Panc1 (cell line): Measurements from ENCODE around the gene CHN1. TPM values are rescaled to one million over a fixed set of nuclear protein-coding genes. Genes with fewer than 3 reads are reported as not detected.

Source experiments
- ATAC-seq: fragments of 200-7000 bp; cut with Tn5 transposase; 2 replicates; pipeline ENCODE4 v1.9.1; 2020; ENCODE audit warnings: mild to moderate bottlenecking, moderate library complexity
- BruUV-seq: library from RNA; stranded (reverse); fragments of 400-500 nt; replicated peaks from 2 replicates; lab custom pipeline; 2021; lab: Mats Ljungman, UMichigan
- CTCF ChIA-PET: fragments of 300-600 bp; sonication (Branson Sonifier 250); formaldehyde crosslinking; loops from one replicate; lab custom pipeline; 2022; ENCODE audit warnings: antibody characterized with exemption; lab: Charles Lee
- POLR2A ChIA-PET: fragments of 300-600 bp; sonication (Branson Sonifier 250); formaldehyde crosslinking; loops from one replicate; lab custom pipeline; 2022; ENCODE audit warnings: antibody characterized with exemption; lab: Charles Lee
- DNase-seq: peaks from one replicate; pipeline ENCODE4 v3.0.0-alpha.2; 2010; ENCODE audit warnings: low read depth, low spot score
- H3K27ac ChIP-seq: 2 replicates; pipeline ENCODE4 v1.5.1; 2011; ENCODE audit warnings: mild to moderate bottlenecking, low read length, inconsistent platforms
- H3K27me3 ChIP-seq: fragments of 200-500 bp; sonication (Bioruptor generic); 2 replicates; pipeline ENCODE4 v1.6.0; 2014; ENCODE audit warnings: low read length, inconsistent platforms; ENCODE audit not compliant: control insufficient read depth, insufficient read depth
- H3K36me3 ChIP-seq: fragments of 200-500 bp; sonication (Bioruptor generic); 2 replicates; pipeline ENCODE4 v1.5.1; 2014; ENCODE audit warnings: inconsistent platforms, mild to moderate bottlenecking, low read length, moderate library complexity; ENCODE audit not compliant: control insufficient read depth, insufficient read depth
- H3K4me1 ChIP-seq: 2 replicates; pipeline ENCODE4 v1.5.1; 2011; ENCODE audit warnings: inconsistent platforms, mild to moderate bottlenecking, low read length, moderate library complexity; ENCODE audit not compliant: control insufficient read depth, insufficient read depth
- H3K4me3 ChIP-seq, 2 experiments: 2 replicates each; pipeline ENCODE4 v1.5.1; 2011 to 2012; ENCODE audit warnings: low read depth in 2 of 2, low read length in 2 of 2, mild to moderate bottlenecking in 2 of 2, inconsistent platforms in 1 of 2, moderate library complexity in 1 of 2
- H3K9me3 ChIP-seq: fragments of 200-500 bp; sonication (Bioruptor generic); 2 replicates; pipeline ENCODE4 v1.5.1; 2014; ENCODE audit warnings: low read depth, mild to moderate bottlenecking, inconsistent platforms, low read length, moderate library complexity; ENCODE audit not compliant: control insufficient read depth, insufficient read depth
- CTCF ChIP-seq: fragments of 450-650 bp; IDR thresholded peaks from 2 replicates; pipeline ENCODE4 v1.5.1; 2017; ENCODE audit warnings: mild to moderate bottlenecking
- POLR2AphosphoS5 ChIP-seq: IDR thresholded peaks from 2 replicates; pipeline ENCODE4 v1.6.1; 2012; ENCODE audit warnings: mild to moderate bottlenecking, low read depth, low read length, moderate library complexity
- SIN3A ChIP-seq: IDR thresholded peaks from 2 replicates; pipeline ENCODE4 v1.6.1; 2012; ENCODE audit warnings: low read depth, mild to moderate bottlenecking, low read length, moderate library complexity, borderline replicate concordance; ENCODE audit not compliant: insufficient read depth
- TCF7L2 ChIP-seq: IDR thresholded peaks from 2 replicates; pipeline ENCODE4 v1.6.1; 2011; ENCODE audit warnings: mild to moderate bottlenecking, low read depth, low read length, inconsistent platforms
- in situ Hi-C: cut with HindIII; loops from 2 replicates; pipeline ENCODE4 v1.10.0; 2016; ENCODE audit warnings: low sequenced_read_pairs, low pct_unique_long_range_greater_than_20kb
- intact Hi-C: fragments of 100-400 bp; cut with micrococcal nuclease; formaldehyde crosslinking; loops from one replicate; pipeline ENCODE4 v1.10.0; 2022; ENCODE audit not compliant: unreplicated experiment
- total RNA-seq: library from RNA; stranded (reverse); gene quantifications from one replicate; pipeline ENCODE4 v1.2.1, GENCODE V29; 2021; ENCODE audit not compliant: unreplicated experiment
- TF ChIP-seq, protein P1 (sequence below), 2 experiments: IDR thresholded peaks; 2 replicates each; pipeline ENCODE4 v1.6.1; 2011 to 2012; ENCODE audit warnings: low read depth in 2 of 2, control low read depth in 1 of 2, low read length in 1 of 2, mild to moderate bottlenecking in 1 of 2, moderate library complexity in 1 of 2; ENCODE audit not compliant: insufficient read depth in 1 of 2

The CHN1 gene
- total RNA-seq, 1 experiment from 2014 or later: 20.8 TPM

- Histone ChIP-seq H3K4me1 (peaks cover 9% of the 10 kb centered on the region), H3K27me3 (no peaks in the 10 kb centered on the region), H3K27ac (no peak overlapping the region), H3K9me3 (no peaks in the 10 kb centered on the region), H3K4me3 (no peak overlapping the region), H3K36me3 (no peaks in the 10 kb centered on the region)
- ChIA-PET POLR2A (no interaction called here), CTCF (interaction anchor here (0.8 kb wide), 1 partner anchor 76 kb away, joined by 3 read pairs; no protein-coding TSS in a partner anchor)
- DNase-seq (no peak), ATAC-seq (no peak)
- in situ Hi-C loops: no loop called here
- BruUV-seq: no TSS peak
- TF ChIP-seq TCF7L2 (no peak), SIN3A (no peak), CTCF (no peak), POLR2AphosphoS5 (no peak)
- TF ChIP-seq, protein P1, sequence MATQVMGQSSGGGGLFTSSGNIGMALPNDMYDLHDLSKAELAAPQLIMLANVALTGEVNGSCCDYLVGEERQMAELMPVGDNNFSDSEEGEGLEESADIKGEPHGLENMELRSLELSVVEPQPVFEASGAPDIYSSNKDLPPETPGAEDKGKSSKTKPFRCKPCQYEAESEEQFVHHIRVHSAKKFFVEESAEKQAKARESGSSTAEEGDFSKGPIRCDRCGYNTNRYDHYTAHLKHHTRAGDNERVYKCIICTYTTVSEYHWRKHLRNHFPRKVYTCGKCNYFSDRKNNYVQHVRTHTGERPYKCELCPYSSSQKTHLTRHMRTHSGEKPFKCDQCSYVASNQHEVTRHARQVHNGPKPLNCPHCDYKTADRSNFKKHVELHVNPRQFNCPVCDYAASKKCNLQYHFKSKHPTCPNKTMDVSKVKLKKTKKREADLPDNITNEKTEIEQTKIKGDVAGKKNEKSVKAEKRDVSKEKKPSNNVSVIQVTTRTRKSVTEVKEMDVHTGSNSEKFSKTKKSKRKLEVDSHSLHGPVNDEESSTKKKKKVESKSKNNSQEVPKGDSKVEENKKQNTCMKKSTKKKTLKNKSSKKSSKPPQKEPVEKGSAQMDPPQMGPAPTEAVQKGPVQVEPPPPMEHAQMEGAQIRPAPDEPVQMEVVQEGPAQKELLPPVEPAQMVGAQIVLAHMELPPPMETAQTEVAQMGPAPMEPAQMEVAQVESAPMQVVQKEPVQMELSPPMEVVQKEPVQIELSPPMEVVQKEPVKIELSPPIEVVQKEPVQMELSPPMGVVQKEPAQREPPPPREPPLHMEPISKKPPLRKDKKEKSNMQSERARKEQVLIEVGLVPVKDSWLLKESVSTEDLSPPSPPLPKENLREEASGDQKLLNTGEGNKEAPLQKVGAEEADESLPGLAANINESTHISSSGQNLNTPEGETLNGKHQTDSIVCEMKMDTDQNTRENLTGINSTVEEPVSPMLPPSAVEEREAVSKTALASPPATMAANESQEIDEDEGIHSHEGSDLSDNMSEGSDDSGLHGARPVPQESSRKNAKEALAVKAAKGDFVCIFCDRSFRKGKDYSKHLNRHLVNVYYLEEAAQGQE (IDR thresholded peaks at IDR 0.05; ENCODE audit: insufficient read depth in 1 of 2, low read depth in 2 of 2, low read length in 1 of 2): no peak
- intact Hi-C loops: loop anchor here (5.0 kb wide), 1 partner anchor 1324 kb away; the partner anchor contains the start of gene HOXD12
These were observed 232.0 kb downstream of the CHN1 start for GRCh38 chr2:174773215-174773614.

DNA sequence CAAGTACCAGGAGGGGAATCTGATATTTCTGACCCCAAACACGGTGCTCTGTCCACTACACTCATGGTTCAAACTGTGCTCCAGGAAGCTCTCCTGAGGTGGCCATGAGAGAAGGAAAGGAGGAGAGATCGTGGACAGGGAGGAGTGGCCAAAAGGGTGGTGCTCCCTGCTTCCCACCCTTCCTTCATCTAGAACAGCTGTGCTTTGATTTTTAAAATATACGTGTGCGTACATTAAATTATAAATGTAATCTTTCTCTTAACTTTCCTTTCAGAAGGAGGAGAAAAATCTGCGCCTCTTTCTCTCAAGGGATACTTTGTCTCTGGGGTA, 232.7 kb downstream of the CHN1 start:
- Histone ChIP-seq H3K36me3 (no peaks in the 10 kb centered on the region), H3K27me3 (no peaks in the 10 kb centered on the region), H3K4me3 (peak overlapping the region in 1 of 2 experiments; percentile 44; a peak in 2 of 4 replicates), H3K27ac (peak overlapping the region; percentile 48; the same call in 1 of the 2 replicates), H3K4me1 (peaks cover 9% of the 10 kb centered on the region), H3K9me3 (no peaks in the 10 kb centered on the region)
- in situ Hi-C loops: no loop called here
- POLR2A ChIA-PET: no interaction called here
- no TSS peak for BruUV-seq
- TF ChIP-seq TCF7L2 (no peak), POLR2AphosphoS5 (no peak), SIN3A (no peak), CTCF (no peak)
- TF ChIP-seq, protein P1 (IDR thresholded peaks at IDR 0.05; ENCODE audit: insufficient read depth in 1 of 2, low read depth in 2 of 2, low read length in 1 of 2): no peak
- CTCF ChIA-PET: interaction anchor here (0.5 to 2.4 kb wide), 5 partner anchors 67 to 232 kb away, joined by 3 to 23 read pairs (median 5); no protein-coding TSS in a partner anchor
- ATAC-seq (no peak), DNase-seq (no peak)
- intact Hi-C loops: loop anchor here (5.0 kb wide), 1 partner anchor 1325 kb away; the partner anchor contains the start of gene HOXD12
